Stimulated activated memory B cell treated with anti-CD40 and anti-IgM and Interleukin-4, amounts not matched to agents 10 μg/mL and 1 μg/mL and 100 μg/mL, for 72 hours (primary cell): ENCODE results near the gene DENR.
"Not testable (repeated sequence)": the region's sequence is repeated elsewhere in the genome, so short reads cannot be mapped to it uniquely, and the experiment has no call there.

Source experiments
- ATAC-seq: fragments of 150-1000 bp; cut with Tn5 transposase; 2 replicates; pipeline ENCODE4 v1.10.0; 2021
- H3K27ac Mint-ChIP-seq: one replicate; pipeline ENCODE4 v1.8.0; 2022; ENCODE audit warnings: mild to moderate bottlenecking, mixed read lengths
- H3K27me3 Mint-ChIP-seq: one replicate; pipeline ENCODE4 v1.8.0; 2022; ENCODE audit warnings: mixed read lengths
- H3K36me3 Mint-ChIP-seq: one replicate; pipeline ENCODE4 v1.8.0; 2022; ENCODE audit warnings: mixed read lengths
- H3K4me1 Mint-ChIP-seq: one replicate; pipeline ENCODE4 v1.8.0; 2022; ENCODE audit warnings: mixed read lengths
- H3K4me3 Mint-ChIP-seq: one replicate; pipeline ENCODE4 v1.8.0; 2022; ENCODE audit warnings: mild to moderate bottlenecking, moderate library complexity, mixed read lengths
- H3K9me3 Mint-ChIP-seq: one replicate; pipeline ENCODE4 v1.8.0; 2022; ENCODE audit warnings: mixed read lengths

DENR gene

GRCh38 chr12:122729583-122730214, 22.9 kb upstream of the DENR start:
- peaks cover 8% of the 10 kb centered on the region for H3K27me3 Mint-ChIP-seq
- ATAC-seq: no peak
- no peak overlapping the region for H3K4me3 Mint-ChIP-seq
- no peak overlapping the region for H3K27ac Mint-ChIP-seq
- H3K9me3 Mint-ChIP-seq: peaks cover 5% of the 10 kb centered on the region
- H3K36me3 Mint-ChIP-seq: no peaks in the 10 kb centered on the region
- peaks cover 56% of the 10 kb centered on the region for H3K4me1 Mint-ChIP-seq

GRCh38 chr12:122730215-122731014, 22.2 kb upstream of the DENR start, which contains the start of gene HCAR1:
TSS of gene HCAR1 (minus strand) at chr12:122730844. CDS start at chr12:122730339, 505 bp downstream.
- Mint-ChIP-seq H3K9me3 (peaks cover 5% of the 10 kb centered on the region), H3K4me1 (peaks cover 49% of the 10 kb centered on the region), H3K4me3 (no peak within 1 kb of the TSS), H3K36me3 (no peaks in the 10 kb centered on the region), H3K27ac (no peak within 1 kb of the TSS), H3K27me3 (peaks cover 8% of the 10 kb centered on the region)
- ATAC-seq: peak; percentile 46

- no peak overlapping the region for H3K27ac Mint-ChIP-seq
- H3K4me3 Mint-ChIP-seq: no peak overlapping the region
- H3K9me3 Mint-ChIP-seq: peaks cover 7% of the 10 kb centered on the region
- ATAC-seq: no peak
- peaks cover 8% of the 10 kb centered on the region for H3K27me3 Mint-ChIP-seq
- peaks cover 37% of the 10 kb centered on the region for H3K4me1 Mint-ChIP-seq
- no peaks in the 10 kb centered on the region for H3K36me3 Mint-ChIP-seq
These were observed 20.5 kb upstream of the DENR start for GRCh38 chr12:122732170-122732569.

DNA sequence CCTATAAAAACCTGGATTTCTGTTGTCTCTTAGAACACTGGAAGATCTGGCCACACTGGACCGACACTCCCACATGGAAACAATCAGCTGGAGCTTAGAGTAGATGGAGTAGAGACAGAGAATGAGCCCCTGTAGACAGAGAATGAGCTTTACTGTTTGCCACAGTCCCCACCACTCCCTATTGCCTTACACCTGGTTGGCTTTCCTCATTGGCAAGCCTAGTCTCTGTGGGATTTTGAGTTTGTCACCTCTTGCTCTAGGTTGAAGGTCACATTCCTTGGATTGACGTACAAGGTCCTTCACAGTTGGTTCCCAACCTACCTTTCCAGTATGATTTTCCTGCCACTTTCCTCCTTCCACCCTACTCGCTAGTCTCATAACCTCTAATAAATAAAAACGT, 20.0 kb upstream of the DENR start:
- ATAC-seq: no peak
- H3K36me3 Mint-ChIP-seq: no peaks in the 10 kb centered on the region
- peaks cover 7% of the 10 kb centered on the region for H3K9me3 Mint-ChIP-seq
- peaks cover 8% of the 10 kb centered on the region for H3K27me3 Mint-ChIP-seq
- H3K4me1 Mint-ChIP-seq: peaks cover 37% of the 10 kb centered on the region
- no peak overlapping the region for H3K4me3 Mint-ChIP-seq
- peak overlapping the region; percentile 79 for H3K27ac Mint-ChIP-seq

DNA sequence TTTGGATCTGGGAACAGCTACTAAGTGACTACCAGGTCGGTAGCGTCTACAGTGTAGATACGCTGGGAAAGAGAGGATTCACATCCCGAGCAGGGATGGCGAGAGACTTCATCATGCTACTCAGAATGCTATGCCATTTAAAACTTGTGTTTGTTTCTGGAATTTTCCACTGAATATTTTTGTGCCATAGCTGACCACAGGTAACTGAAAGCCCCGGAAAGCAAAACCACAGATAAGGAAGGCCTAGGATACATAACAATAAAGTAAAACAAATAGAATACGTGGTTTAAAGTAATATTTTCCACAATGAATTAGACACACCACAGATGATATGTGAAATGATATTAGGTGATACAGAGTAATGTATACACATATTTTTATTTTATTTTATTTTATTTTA, 14.1 kb upstream of the DENR start:
- Mint-ChIP-seq H3K9me3 (peaks cover 2% of the 10 kb centered on the region), H3K36me3 (no peaks in the 10 kb centered on the region), H3K27ac (no peak overlapping the region), H3K4me1 (peaks cover 7% of the 10 kb centered on the region), H3K27me3 (no peaks in the 10 kb centered on the region), H3K4me3 (no peak overlapping the region)
- no peak for ATAC-seq

DNA sequence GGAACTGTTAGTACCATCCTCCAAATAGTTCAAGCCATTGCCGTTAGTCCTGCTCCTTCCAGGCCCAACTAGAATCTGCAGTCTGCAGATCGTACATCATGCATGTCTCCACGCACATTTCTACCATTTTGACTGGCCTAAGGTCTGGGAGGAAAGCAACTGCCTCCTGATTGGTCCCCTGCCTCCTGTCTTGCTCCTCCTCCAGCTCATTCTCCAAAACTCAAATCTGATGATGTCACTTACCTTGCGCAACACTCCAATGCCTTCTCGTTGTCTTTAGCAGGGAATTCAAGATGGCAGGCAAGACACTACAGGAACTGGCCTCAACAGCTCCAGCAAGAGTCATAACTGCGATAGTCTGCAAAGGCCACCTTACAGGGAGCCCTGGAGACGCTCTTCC, 12.3 kb upstream of the DENR start:
- ATAC-seq: no peak
- H3K27me3 Mint-ChIP-seq: no peaks in the 10 kb centered on the region
- H3K27ac Mint-ChIP-seq: no peak overlapping the region
- peaks cover 2% of the 10 kb centered on the region for H3K9me3 Mint-ChIP-seq
- no peaks in the 10 kb centered on the region for H3K4me1 Mint-ChIP-seq
- no peak overlapping the region for H3K4me3 Mint-ChIP-seq
- H3K36me3 Mint-ChIP-seq: no peaks in the 10 kb centered on the region

DNA sequence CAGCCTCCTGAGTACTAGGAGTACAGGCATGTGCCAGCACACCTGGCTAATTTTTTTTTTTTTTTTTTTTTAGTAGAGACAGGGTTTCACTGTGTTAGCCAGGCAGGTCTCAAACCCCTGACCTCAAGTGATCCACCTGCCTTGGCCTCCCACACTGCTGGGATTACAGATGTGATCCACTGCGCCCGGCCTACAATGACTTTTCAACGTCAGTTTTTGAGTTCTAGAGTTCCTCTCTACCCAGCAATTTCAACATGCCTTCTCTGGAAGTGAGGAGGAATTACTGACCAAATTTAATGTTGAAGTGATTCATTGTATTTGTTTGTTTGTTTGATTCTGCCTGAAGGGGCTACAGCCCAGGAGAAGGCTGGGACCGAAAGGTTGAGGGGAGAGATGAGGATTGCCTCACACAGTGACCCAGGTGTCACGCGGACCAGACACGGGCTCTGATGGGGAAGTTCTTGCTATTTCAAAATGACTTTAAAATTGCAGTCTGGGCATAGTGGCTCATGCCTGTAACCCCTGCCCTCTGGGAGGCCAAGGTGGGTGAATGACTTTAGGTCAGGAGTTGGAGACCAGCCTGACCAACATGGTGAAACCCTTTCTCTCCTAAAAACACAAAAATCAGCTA, 8.6 kb upstream of the DENR start:
- no peak for ATAC-seq
- H3K4me1 Mint-ChIP-seq: no peaks in the 10 kb centered on the region
- no peaks in the 10 kb centered on the region for H3K36me3 Mint-ChIP-seq

GRCh38 chr12:122747224-122748135, 5.1 kb upstream of the DENR start:
- H3K4me3 Mint-ChIP-seq: no peak overlapping the region

More for the DNA sequence above, 8.6 kb upstream of the DENR start:
- no peak overlapping the region for H3K4me3 Mint-ChIP-seq
- H3K27ac Mint-ChIP-seq: no peak overlapping the region
- no peaks in the 10 kb centered on the region for H3K9me3 Mint-ChIP-seq
- no peaks in the 10 kb centered on the region for H3K27me3 Mint-ChIP-seq

GRCh38 chr12:122749569-122750332, 2.9 kb upstream of the DENR start:
- no peaks in the 10 kb centered on the region for H3K9me3 Mint-ChIP-seq
- H3K36me3 Mint-ChIP-seq: peaks cover 11% of the 10 kb centered on the region
- H3K27me3 Mint-ChIP-seq: no peaks in the 10 kb centered on the region
- ATAC-seq: no peak
- no peak overlapping the region for H3K27ac Mint-ChIP-seq
- no peak overlapping the region for H3K4me3 Mint-ChIP-seq
- H3K4me1 Mint-ChIP-seq: peaks cover 38% of the 10 kb centered on the region

More at GRCh38 chr12:122747224-122748135, 5.1 kb upstream of the DENR start:
- Mint-ChIP-seq H3K27me3 (no peaks in the 10 kb centered on the region), H3K9me3 (no peaks in the 10 kb centered on the region), H3K36me3 (no peaks in the 10 kb centered on the region), H3K4me1 (peaks cover 20% of the 10 kb centered on the region), H3K27ac (no peak overlapping the region)
- no peak for ATAC-seq

- H3K4me1 Mint-ChIP-seq: peaks cover 46% of the 10 kb centered on the region
- not testable (repeated sequence) for ATAC-seq, H3K27me3 Mint-ChIP-seq, H3K9me3 Mint-ChIP-seq
- peak overlapping the region; percentile 54 for H3K4me3 Mint-ChIP-seq
- peaks cover 20% of the 10 kb centered on the region for H3K36me3 Mint-ChIP-seq
- H3K27ac Mint-ChIP-seq: peak overlapping the region; percentile 94
These were observed 1.7 kb upstream of the DENR start for GRCh38 chr12:122750781-122751515.

DNA sequence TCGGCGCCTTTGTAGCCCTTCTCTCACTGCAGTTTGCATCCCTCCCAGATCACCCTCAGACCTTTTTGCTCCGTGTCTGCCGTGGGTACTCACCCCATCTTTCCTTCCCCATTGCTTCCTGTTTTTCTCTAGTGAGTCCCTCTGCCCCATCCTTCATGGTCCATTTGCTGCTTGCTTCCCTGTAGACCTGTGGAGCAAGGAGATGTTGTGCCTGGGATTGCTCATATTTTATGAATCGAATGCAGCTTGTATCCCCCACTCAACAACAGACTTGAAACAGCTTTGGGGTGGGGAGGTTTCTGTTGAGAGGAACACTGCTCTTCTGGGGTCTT, 661 bp downstream of the DENR start:
- peaks cover 39% of the 10 kb centered on the region for H3K36me3 Mint-ChIP-seq

DNA sequence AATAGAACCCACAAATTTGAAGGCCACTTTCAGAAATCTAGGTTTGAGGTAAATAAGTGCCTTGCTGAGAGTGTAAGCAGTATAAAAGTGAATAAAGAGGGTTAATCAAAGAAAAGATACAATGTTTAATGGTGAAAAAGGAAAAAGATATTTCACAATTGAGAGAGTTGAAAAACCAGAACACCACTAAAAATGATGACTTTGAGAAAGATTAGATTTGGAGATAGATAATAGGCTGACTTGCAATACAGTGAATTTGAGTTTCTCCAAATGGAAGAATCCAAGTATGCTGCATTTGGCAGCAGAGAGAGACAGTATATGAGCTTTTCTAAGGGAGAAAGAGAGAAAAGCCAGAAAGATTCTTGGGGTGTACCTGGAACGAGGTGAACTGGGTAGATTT, 2.2 kb downstream of the DENR start:
- Mint-ChIP-seq H3K4me1 (peaks cover 65% of the 10 kb centered on the region), H3K27me3 (no peaks in the 10 kb centered on the region), H3K36me3 (peaks cover 39% of the 10 kb centered on the region), H3K9me3 (no peaks in the 10 kb centered on the region), H3K4me3 (no peak overlapping the region), H3K27ac (peak overlapping the region; percentile 53)
- no peak for ATAC-seq

More for the DNA sequence above, 661 bp downstream of the DENR start:
- H3K27me3 Mint-ChIP-seq: no peaks in the 10 kb centered on the region
- no peak for ATAC-seq
- no peaks in the 10 kb centered on the region for H3K9me3 Mint-ChIP-seq
- peaks cover 65% of the 10 kb centered on the region for H3K4me1 Mint-ChIP-seq
- peak overlapping the region; percentile 93 for H3K4me3 Mint-ChIP-seq
- peak overlapping the region; percentile 94 for H3K27ac Mint-ChIP-seq

- no peak for ATAC-seq
- H3K36me3 Mint-ChIP-seq: peaks cover 43% of the 10 kb centered on the region
- no peaks in the 10 kb centered on the region for H3K9me3 Mint-ChIP-seq
- no peak overlapping the region for H3K27ac Mint-ChIP-seq
- H3K27me3 Mint-ChIP-seq: no peaks in the 10 kb centered on the region
- no peak overlapping the region for H3K4me3 Mint-ChIP-seq
- peaks cover 44% of the 10 kb centered on the region for H3K4me1 Mint-ChIP-seq
These were observed 4.9 kb downstream of the DENR start for GRCh38 chr12:122757568-122757967.

- peak; percentile 53 for ATAC-seq
- Mint-ChIP-seq H3K27me3 (no peaks in the 10 kb centered on the region), H3K4me1 (no peaks in the 10 kb centered on the region)
These were observed 32.9 kb downstream of the DENR start for GRCh38 chr12:122785503-122785902.

More at GRCh38 chr12:122785503-122785902, 32.9 kb downstream of the DENR start:
- H3K9me3 Mint-ChIP-seq: no peaks in the 10 kb centered on the region
- H3K36me3 Mint-ChIP-seq: no peaks in the 10 kb centered on the region
- H3K27ac Mint-ChIP-seq: no peak overlapping the region
- H3K4me3 Mint-ChIP-seq: no peak overlapping the region
